Thyroid gland (tissue), 4 donors: ENCODE results near the gene INPP5D. TPM values are rescaled to one million over a fixed set of nuclear protein-coding genes. Genes with fewer than 3 reads are reported as not detected.

ENCODE experiments used
- DNase-seq, 2 donors: peaks; one replicate each; pipeline ENCODE4 v3.0.0-alpha.2; 2019
- H3K27ac ChIP-seq, 3 donors: fragments of 200-600 bp; sonication (generic); 1 replicate in 2 of 3; 2 replicates in 1 of 3; pipeline ENCODE4 v1.5.1; 2016 to 2019; ENCODE audit warnings: mild to moderate bottlenecking in 1 of 3, moderate library complexity in 1 of 3
- H3K27me3 ChIP-seq: fragments of 200-600 bp; sonication (generic); one replicate; pipeline ENCODE4 v1.5.1; 2019
- H3K36me3 ChIP-seq, 2 donors: fragments of 200-600 bp; sonication (generic); one replicate each; pipeline ENCODE4 v1.5.1; 2016 to 2019
- H3K4me1 ChIP-seq, 2 donors: fragments of 200-600 bp; sonication (generic); one replicate each; pipeline ENCODE4 v1.5.1; 2017 to 2019
- H3K4me3 ChIP-seq, 3 donors: fragments of 200-600 bp; sonication (generic); replicated peaks in 1 of 3; 1 replicate in 2 of 3; 2 replicates in 1 of 3; pipeline ENCODE4 v1.5.1; 2016; ENCODE audit warnings: mild to moderate bottlenecking in 1 of 3
- H3K9me3 ChIP-seq: fragments of 200-600 bp; sonication (generic); one replicate; pipeline ENCODE4 v1.5.1; 2017
- POLR2A ChIP-seq, 2 donors: fragments of 450-650 bp; IDR thresholded peaks; one replicate each; pipeline ENCODE4 v1.6.1; 2017; ENCODE audit warnings: antibody characterized with exemption in 2 of 2, mild to moderate bottlenecking in 2 of 2, moderate library complexity in 1 of 2
- WGBS, 2 donors: methylation state at CpG; one replicate each; pipeline ENCODE4 v1.1.5; 2017; 5-methylcytosine and 5-hydroxymethylcytosine counted together
- intact Hi-C: fragments of 100-400 bp; cut with DNase I; formaldehyde crosslinking; loops from one replicate; pipeline ENCODE4 v1.15.1; 2023
- total RNA-seq, 4 donors: library from RNA; depleted of rRNA; stranded (reverse); fragments of >200 nt; gene quantifications; one replicate each; pipeline ENCODE4 v1.2.3, GENCODE V29; 2016
- TF ChIP-seq, protein P1 (sequence below), 6 experiments: fragments of 200-600 bp in 3 of 6; fragments of 450-650 bp in 3 of 6; sonication (generic) in 3 of 6; IDR thresholded peaks; one replicate each; pipeline ENCODE4 v1.5.1; 2016 to 2019; ENCODE audit warnings: antibody characterized with exemption in 6 of 6, mild to moderate bottlenecking in 2 of 6, inconsistent platforms in 1 of 6, moderate library complexity in 1 of 6

Gene INPP5D
- total RNA-seq, 4 donors from 2014 or later = 7.1 to 13.4 (median 10.5) TPM

DNA sequence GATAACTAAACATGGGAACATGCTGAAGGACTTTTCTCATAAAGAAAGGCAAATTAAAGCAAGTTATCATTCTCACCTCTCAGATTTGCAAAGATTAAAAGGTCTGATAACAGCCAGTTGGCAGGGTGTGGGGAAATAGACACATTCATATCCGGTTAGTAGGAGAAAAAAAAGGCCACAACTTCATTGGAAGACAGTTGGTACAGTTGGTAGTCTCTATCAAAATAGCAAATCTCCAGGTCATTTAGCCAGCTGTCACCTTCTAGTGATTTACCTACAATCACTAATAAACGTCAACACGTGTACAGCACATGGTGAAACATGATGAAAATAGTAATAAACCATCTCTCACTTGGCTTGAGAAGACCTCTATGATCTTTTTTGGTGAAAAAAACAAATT, 16.6 kb downstream of the INPP5D start:
- Histone ChIP-seq H3K4me3 (no peak overlapping the region), H3K9me3 (no peaks in the 10 kb centered on the region), H3K36me3 (no peaks in the 10 kb centered on the region), H3K27ac (no peak overlapping the region), H3K4me1 (peaks cover 0 to 13% of the 10 kb centered on the region in 2 donors), H3K27me3 (no peaks in the 10 kb centered on the region)
- TF ChIP-seq, protein P1, sequence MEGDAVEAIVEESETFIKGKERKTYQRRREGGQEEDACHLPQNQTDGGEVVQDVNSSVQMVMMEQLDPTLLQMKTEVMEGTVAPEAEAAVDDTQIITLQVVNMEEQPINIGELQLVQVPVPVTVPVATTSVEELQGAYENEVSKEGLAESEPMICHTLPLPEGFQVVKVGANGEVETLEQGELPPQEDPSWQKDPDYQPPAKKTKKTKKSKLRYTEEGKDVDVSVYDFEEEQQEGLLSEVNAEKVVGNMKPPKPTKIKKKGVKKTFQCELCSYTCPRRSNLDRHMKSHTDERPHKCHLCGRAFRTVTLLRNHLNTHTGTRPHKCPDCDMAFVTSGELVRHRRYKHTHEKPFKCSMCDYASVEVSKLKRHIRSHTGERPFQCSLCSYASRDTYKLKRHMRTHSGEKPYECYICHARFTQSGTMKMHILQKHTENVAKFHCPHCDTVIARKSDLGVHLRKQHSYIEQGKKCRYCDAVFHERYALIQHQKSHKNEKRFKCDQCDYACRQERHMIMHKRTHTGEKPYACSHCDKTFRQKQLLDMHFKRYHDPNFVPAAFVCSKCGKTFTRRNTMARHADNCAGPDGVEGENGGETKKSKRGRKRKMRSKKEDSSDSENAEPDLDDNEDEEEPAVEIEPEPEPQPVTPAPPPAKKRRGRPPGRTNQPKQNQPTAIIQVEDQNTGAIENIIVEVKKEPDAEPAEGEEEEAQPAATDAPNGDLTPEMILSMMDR (IDR thresholded peaks at IDR 0.05) = no peak
- TF ChIP-seq POLR2A (IDR thresholded peaks at IDR 0.05) = no peak
- 70 to 81% methylated on average over 3 of the region's 3 CpGs for WGBS, 2 donors
- no peak for DNase-seq
- intact Hi-C loops = no loop called here

DNA sequence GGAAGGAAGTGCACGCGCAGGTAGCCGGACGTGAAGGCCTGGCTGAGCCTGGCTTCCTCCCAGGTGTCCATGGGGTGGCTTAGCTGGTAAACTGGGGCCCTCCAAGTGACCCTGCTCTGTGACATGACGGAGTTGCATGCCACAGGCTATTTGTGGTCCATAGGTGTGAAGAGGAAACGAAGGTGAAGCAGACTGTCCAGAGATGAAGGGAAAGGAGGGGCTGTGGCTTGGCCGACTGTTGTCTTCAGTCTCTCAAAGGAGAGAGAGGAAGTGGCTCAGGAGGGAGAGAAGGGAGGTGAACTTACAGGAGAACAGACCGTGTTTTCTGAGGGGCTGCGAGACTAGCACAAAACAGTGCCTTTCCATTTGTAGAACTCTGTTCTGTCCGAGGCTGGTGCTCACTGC, 19.3 kb downstream of the INPP5D start:
- no peaks in the 10 kb centered on the region for H3K36me3 ChIP-seq
- WGBS, 2 donors = 70 to 71% methylated on average over 10 of the region's 10 CpGs
- no peak for TF ChIP-seq POLR2A (IDR thresholded peaks at IDR 0.05)
- no peaks in the 10 kb centered on the region for H3K9me3 ChIP-seq
- no peak overlapping the region for H3K27ac ChIP-seq
- intact Hi-C loops = no loop called here
- H3K4me1 ChIP-seq = peaks cover 0 to 29% of the 10 kb centered on the region in 2 donors
- H3K27me3 ChIP-seq = no peaks in the 10 kb centered on the region
- no peak for DNase-seq
- H3K4me3 ChIP-seq = no peak overlapping the region

DNA sequence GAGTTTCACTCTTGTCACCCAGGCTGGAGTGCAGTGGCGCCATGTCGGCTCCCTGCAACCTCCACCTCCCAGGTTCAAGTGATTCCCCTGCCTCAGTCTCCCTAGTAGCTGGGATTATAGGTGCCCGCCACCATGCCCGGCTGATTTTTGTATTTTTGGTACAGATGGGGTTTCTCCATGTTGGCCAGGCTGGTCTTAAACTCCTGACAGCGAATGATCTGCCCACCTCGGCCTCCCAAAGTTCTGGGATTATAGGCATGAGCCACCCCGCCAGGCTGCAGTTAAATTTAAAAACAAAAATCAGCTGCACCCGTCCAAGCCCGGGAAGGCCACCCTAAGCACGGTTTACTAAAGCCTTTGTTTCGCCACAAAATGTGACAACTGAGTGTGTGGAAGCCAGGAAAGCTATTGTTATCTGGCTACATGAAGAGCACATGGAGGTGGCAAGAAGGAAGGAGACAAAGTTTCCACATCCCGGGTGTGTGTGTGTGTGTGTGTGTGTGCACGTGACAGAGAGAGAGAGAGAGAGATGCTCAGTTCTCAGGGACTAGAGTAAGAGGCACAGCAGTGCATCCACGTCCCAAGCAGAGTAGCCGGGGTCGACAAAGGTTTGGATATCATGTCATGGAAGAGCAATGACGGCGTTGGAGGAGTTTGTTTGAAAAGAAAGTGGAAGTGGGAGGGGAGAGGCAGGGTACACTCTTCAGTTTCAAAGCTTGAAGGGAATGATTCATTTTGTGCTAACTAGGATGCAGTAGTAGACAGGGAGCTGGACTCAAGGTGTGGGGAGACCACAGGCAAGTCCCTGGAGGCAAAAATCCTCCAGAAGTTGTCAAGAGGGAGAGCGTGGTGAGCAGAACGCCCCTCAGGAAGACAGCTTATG, 20.1 kb downstream of the INPP5D start:
- Histone ChIP-seq H3K4me3 (no peak overlapping the region), H3K36me3 (no peaks in the 10 kb centered on the region), H3K27me3 (no peaks in the 10 kb centered on the region), H3K9me3 (no peaks in the 10 kb centered on the region), H3K27ac (no peak overlapping the region), H3K4me1 (peaks cover 0 to 30% of the 10 kb centered on the region in 2 donors)
- TF ChIP-seq, protein P1 (IDR thresholded peaks at IDR 0.05) = no peak
- TF ChIP-seq POLR2A (IDR thresholded peaks at IDR 0.05) = no peak
- no peak for DNase-seq
- WGBS, 2 donors = 81 to 83% methylated on average over 20 of the region's 20 CpGs
- intact Hi-C loops = no loop called here

DNA sequence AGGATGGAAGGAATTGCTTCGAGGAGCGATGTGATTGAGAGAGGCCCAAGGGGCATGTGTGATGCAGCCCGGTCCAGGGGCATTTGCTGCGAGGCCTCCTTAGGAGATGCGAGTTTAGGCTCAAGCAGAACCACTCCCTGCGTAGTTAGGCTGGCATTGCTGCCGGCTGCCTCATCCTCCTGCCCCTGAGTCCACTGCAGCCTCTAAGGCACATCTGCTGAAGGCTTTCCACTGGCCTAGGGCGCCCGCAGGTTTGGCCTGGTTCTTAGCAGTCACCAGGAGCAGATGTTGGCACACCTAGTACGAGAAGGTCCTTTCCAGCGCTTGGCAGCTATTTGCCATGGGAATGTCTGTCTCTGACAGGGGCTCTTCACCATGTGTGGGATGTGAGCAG, 20.7 kb downstream of the INPP5D start:
- H3K36me3 ChIP-seq = no peaks in the 10 kb centered on the region
- TF ChIP-seq, protein P1 (IDR thresholded peaks at IDR 0.05) = no peak
- TF ChIP-seq POLR2A (IDR thresholded peaks at IDR 0.05) = no peak
- H3K4me1 ChIP-seq = peaks cover 0 to 24% of the 10 kb centered on the region in 2 donors
- no peak for DNase-seq
- no peaks in the 10 kb centered on the region for H3K27me3 ChIP-seq
- intact Hi-C loops = no loop called here
- H3K9me3 ChIP-seq = no peaks in the 10 kb centered on the region
- no peak overlapping the region for H3K4me3 ChIP-seq
- 82 to 85% methylated on average over 7 to 11 of the region's 11 CpGs for WGBS, 2 donors
- no peak overlapping the region for H3K27ac ChIP-seq

DNA sequence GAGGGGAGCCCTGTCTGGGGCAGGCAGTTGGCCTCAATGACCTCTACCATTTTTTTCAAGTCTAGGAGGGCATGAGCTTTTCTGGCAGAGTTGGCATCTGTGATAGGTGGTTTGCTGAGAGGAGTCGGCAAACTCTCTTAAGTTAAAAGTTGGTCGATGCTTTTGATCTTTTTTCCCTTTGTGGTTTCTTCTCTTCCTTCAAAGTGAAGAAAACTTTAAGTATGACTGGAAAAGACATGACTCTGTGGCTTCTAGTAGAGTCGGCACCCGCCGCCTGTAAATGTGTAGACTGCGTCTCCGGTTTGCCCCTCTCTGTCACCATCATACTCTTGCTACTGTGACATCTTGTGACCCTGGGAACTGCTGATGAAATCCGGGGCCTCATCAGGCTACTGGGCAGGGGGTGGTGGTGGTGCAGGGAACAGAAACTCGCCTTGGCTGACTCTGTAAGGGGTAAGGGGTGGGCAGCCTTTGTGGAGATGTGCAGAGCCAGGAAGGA, 21.1 kb downstream of the INPP5D start:
- H3K4me3 ChIP-seq = no peak overlapping the region
- WGBS, 2 donors = 89 to 95% methylated on average over 8 to 9 of the region's 9 CpGs
- H3K36me3 ChIP-seq = no peaks in the 10 kb centered on the region
- TF ChIP-seq, protein P1 (IDR thresholded peaks at IDR 0.05) = no peak
- no peak overlapping the region for H3K27ac ChIP-seq
- intact Hi-C loops = no loop called here
- H3K9me3 ChIP-seq = no peaks in the 10 kb centered on the region
- H3K27me3 ChIP-seq = no peaks in the 10 kb centered on the region
- DNase-seq = no peak
- H3K4me1 ChIP-seq = peaks cover 0 to 19% of the 10 kb centered on the region in 2 donors
